HS-5 (cell line): Measurements from ENCODE around the gene RAB31.
"Not testable (repeated sequence)": the region's sequence is repeated elsewhere in the genome, so short reads cannot be mapped to it uniquely, and the experiment has no call there.

Experiments used
- DNase-seq: peaks from one replicate; pipeline ENCODE4 v3.0.0-alpha.2; 2012; ENCODE audit warnings: low read depth

RAB31 gene

DNA sequence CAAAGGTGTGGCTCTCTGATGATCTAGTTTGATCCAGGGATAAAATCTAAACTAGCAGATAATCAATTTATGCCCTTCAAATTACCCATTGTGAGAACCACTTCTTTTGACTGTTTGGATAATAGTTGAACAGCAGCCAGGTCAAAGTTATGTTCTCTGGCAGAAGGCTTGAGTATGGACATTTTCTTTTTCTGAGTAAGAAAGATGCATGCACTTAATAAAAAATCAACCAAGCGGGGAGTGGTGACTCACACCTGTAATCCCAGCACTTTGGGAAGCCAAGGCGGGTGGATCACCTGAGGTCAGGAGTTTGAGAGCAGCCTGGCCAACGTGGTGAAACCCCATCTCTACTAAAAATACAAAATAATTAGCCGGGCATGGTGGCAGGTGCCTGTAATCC is 183.4 kb downstream of the RAB31 start:
- not testable (repeated sequence) for DNase-seq

DNA sequence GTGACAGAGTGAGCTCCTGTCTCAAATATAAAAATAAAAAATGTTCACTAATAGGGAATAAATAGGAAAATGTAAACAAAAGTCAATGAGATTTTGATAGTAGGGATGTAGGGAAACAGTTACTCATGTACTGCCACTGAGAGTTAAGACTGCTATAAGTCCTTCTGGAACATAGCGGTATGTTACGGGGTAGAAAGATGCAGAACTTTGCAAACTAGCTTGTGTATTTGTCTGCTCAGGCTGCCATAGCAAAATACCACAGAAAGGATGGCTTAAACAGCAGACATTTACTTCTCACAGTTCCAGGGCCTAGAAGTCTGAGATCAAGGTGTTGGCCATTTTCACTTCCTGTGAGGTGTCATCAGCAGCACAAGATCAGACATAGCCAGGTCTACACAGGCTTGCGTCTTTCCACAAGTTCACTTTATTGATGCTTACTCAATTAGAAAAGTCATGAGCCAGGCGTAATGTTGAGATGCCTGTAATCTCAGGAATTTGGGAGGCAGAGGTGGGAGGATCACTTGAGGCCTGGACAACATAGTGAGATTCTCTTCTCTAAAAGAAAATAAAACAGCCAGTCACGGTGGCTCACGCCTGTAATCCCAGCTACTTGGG is 186.5 kb downstream of the RAB31 start:
- DNase-seq: no peak

DNA sequence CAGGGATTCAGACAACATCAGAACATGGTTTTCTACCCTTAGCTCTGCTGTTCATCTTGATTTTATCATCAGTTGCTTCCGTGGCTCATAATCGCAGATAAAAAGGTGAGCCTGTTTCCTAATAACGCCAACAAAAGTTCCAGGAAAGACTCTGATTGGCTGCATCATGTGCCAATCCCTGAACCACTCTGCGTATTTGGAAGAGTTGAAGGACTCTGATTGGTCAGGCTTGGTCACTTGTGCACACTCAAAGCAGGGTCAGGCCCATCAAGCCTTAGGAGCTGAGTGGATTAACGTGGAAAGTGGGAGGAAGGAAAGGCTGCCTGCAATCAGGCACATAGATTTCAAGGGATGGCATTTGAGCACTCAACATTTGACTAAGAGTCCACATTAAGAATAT is 189.0 kb downstream of the RAB31 start:
- DNase-seq: no peak

DNA sequence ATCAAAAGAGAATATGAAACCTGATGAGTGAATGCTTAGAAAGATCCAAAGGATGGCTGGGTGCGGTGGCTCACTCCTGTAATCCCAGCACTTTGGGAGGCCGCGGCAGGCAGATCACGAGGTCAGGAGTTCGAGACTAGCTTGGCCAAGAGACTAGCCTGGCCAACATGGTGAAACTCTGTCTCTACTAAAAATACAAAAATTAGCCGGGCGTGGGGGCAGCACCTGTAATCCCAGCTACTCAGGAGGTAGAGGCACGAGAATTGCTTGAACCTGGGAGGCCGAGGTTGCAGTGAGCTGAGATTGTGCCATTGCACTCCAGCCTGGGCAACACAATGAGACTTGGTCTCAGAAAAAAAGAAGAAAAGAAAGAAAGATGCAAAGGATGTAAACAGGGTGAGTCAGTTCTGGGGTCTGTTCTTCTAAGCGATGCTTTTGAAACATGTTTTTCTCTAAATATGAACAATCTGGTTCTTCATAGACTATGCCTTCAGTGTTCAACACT is 189.7 kb downstream of the RAB31 start:
- DNase-seq: not testable (repeated sequence)

DNA sequence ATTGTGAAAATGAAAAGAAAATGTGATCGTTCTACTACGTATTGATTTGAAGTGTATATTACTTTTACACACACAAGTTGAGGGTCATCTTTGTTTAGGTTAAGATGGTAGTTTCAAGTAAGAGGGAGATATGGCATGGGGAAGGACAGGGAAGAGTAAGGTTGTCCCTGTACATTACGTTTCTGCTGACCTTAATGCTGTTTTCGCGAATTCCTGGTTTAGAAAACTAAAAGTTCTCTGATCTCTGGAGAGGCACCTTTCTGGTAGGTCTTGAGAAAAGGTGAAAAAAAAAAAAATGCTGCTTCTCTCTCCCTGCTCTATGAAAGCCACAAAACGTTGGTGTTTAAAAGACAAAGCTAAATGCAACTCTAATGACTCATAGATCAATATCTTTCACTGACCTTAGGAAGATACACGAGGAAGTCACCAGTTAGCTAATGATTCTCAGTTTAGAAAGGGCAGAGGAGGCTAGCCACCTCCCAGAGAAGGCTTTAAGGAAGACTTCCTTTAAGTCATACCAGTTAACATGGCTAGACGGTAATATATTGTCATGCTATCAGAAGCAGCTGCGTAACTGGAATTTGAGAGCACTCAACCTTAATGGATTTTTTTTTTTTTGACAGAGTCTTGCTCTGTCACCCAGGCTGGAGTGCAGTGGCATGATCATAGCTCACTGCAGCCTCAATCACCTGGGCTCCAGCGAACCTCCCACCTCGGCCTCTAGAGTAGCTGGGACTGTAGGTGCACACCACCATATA is 190.9 kb downstream of the RAB31 start:
- DNase-seq: no peak

DNA sequence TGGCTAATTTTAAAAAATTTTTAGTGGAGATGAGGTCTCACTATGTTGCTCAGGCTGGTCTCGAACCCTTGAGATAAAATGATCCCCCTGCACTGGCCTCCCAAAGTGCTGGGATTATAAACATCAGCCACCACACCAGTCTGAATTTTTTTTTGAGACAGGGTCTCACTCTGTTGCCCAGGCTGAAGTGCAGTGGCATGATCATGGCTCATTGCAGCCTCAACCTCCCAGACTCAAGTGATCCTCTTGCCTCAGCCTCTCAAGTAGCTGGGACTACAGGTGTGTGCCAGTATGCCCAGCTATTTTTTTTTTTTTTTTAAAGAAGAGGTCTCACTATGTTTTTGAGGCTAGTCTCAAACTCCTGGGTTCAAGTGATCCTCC is 191.4 kb downstream of the RAB31 start:
- DNase-seq: not testable (repeated sequence)

DNA sequence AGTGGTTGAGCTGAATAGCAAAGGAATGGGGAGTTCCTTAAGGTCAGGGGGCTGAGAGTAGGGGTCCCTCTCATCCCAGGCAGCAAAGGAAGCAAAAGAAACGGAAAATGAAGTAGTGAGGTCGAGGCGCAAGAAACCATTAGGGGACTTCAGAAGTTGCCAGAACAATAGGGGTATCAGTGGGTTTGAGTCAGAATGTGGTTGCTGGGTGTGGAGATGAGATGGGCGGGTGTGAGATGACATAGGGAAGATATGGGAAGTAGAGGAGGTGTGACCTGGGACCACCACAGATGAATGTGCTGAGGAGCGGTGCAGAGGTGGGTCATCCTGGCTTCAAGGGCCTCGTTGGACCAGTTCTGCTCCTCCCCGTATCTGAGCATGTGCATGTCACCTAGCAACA is 192.6 kb downstream of the RAB31 start:
- no peak for DNase-seq

DNA sequence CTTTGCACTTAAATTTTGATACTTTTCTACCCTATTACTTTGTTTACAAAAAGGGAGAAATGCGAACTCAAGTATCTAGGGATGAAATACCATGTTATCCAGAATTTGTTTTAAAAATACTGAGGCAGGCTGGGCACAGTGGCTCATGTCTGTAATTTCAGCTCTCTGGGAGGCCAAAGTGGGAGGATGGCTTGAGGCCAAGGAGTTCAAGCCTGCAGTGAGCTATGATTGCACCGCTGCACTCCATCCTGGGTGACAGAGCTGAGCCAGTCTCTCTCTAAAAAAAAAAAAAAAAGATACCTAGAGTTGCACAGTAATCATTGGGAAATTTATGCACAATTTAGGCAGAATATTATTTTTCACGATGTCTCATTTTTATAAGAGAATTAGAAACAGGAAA is 193.3 kb downstream of the RAB31 start:
- DNase-seq: no peak

DNA sequence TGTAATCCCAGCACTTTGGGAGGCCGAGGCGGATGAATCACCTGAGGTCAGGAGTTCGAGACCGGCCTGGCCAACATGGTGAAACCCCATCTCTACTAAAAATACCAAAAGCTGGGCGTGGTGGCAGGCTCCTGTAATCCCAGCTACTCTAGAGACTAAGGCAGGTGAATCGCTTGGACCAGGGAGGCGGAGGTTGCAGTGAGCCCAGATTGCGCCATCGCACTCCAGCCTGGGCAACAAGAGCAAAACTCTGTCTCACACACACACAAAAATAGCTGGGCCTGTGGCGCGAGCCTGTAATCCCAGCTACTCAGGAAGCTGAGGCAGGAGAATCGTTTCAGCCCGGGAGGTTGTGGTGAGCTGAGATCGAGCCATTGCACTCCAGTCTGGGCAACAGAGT is 194.2 kb downstream of the RAB31 start:
- not testable (repeated sequence) for DNase-seq

DNA sequence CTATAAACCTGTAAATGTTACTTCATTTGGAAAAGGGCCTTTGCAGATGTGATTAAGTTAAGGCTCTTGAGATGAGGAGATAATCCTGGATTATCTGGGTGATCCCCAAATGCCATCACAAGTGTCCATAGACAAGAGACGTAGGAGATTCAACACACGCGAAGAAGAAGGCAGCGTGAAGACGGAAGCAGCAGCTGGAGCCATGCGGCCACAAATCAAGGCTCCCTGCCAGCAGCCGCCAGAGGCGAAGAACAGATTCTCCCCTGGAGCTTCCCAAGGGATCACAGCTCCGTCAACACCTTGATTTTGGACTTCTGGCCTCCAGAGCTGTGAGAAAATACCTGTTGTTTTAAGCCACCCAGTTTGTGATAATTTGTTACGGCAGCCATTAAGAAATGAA is 194.7 kb downstream of the RAB31 start:
- no peak for DNase-seq

DNA sequence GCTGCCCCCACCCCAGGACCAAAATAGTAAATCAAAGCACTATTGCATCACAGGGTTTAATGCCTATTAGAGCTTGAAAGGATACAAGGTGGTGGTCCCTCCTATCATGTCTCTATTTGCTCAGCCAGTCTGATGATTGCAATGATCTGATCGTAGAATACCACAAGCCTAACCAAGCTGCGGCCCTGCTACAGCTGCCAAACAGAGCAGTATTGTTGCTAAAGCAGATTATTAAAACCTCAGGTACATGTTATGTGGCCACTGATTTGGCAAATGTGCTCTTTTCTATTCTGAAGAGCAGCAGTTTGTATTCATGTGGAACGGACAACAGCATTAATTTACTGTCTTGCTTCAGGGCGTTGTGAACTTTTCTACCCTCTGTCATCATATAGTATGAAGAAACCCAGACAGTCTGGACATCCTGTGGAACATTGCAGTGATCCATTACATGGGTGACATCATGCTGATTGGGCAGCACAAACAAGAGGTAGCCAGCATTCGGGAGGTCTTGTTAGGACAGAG is 197.4 kb downstream of the RAB31 start:
- DNase-seq: no peak

DNA sequence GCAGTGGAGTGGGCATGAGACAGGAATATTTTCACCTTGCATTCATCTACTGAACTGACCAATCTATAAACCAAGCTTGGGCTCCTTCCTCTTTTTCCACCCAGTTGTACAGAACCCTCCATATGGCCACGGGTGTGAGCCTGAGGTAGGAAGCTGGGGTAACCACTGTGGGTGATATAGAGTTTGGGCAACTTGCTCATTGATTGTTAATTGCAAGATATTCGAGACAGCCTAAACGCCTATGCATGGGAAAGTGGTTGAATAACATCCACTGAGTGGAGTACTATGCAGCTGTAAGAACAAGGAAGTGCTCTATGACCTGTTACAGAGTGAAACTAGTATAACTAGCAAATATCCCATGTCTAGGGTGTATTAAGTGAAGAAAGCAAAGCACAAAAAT is 198.4 kb downstream of the RAB31 start:
- no peak for DNase-seq

DNA sequence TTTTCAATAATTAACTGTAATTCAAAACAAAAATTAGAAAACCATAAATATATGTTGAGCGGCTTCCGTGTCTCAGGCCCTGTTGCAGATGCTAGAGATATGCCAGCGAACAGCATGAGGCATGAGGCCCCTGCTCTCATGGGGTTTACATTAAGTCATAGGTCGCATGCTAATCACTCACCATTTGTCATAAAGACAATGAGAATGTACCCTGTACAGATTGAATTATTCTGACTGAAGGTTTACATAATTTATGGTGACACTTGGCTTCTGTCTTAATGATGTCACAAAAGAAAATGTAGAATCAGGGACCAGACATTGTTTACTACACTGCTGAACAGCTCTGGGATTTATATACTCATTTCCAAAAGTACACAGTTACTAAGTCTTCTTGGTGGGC is 199.8 kb downstream of the RAB31 start:
- no peak for DNase-seq

DNA sequence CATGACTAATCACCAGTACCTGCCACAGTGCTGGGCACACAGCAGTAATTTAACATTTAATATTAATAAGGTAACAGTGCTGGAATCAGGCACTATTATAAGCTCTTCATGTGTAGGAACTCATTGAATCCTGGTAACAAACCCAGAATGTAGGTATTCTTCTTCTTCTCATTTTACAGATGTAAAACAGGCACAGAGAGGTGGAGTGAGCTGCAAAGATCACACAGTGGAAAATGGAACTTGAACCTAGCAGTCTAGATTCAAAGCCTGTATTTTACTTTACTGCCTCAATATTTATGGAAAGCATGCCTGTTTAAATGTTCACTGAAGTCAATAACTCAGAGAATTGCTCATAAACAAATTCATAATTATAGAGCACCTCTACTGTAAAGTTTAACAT is 202.0 kb downstream of the RAB31 start:
- no peak for DNase-seq

DNA sequence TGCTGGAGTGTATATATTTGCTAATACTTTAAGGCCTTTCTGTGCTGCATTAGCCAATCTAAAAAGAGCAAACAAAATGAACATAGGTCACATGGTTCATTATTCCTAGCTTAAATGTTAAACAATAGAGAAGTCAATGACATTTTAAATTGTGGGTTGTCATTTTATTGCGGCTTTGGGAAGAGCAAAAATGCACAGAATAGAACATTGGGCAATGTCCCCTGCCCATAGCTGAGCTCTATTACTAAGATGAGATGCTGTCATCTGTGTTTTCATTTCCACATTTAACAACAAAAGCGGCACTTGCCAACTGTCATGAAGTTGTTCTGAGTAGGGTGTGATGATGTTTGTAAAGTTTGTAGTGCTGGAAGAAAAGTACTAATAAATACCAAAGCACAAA is 202.6 kb downstream of the RAB31 start:
- DNase-seq: no peak

DNA sequence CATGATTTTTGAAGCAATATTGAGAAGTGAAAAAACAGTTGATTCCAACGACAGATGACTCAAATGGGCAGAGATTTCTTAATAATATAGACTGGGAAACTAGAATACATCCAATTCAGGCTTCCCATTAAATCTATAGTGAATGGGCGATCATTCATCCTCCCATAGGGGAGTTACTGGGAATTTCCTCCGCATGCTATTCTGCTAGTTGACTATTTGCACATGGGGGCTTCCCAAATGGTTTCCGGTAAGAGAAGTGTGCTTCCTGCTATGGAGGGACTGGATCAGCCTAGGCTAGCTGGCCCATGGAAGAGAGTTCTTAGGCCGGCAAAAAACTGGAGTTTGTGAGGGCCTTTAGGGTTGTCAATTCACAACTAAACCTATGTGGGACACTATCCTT is 203.1 kb downstream of the RAB31 start:
- DNase-seq: no peak
